ENCODE data around the gene AKAP12. TPM values are rescaled to one million over a fixed set of nuclear protein-coding genes. Genes with fewer than 3 reads are reported as not detected.
"Not testable (repeated sequence)": the region's sequence is repeated elsewhere in the genome, so short reads cannot be mapped to it uniquely, and the experiment has no call there.

Gene AKAP12
- total and polyA plus RNA-seq, 2 experiments from 2014 or later, result 66.5 to 84.9 TPM

DNA sequence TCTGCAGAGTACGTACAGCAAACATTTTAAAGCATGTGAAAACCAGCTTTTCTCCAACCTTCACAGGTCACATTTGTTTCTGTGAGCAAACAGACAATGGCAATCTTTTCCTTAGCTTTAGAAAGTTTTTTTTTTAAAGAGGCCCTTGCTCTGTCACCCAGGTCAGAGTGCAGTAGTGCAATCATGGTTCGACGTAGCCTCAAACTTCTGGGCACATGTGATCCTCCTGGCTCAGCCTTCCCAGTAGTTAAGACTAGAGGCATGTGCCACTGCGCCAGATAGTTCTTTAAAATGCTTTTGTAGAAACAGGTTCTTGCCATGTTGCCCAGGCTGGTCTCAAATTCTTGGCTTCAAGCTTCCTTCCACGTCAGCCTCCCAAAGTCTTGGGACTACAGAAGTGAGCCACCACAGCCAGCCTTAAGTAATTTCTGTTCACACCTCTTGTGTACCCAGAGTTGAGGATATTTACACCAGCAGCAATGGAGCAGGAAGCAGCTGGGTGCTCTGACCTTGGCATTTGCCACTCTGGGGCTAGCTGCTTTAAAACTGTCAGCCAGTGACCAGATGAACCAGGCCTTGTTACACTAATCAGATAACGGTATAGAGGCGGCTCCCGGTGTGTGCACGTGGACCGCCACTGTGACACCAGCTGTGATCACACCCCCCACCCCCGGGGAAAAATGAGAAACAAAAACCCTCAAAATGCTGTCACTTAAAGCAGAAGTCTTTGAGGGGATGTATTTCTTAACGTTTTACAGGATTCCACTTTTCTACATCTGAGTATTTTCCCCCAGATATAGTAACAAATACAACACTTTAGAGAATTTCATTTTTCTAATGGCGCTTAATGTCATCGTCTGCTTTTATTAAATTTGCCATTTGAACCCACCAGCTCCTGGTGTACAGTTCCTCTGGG lies 71.3 kb downstream of the AKAP12 start:
- H3K4me1 ChIP-seq (ENCODE audit: low read depth), result peaks cover 22% of the 10 kb centered on the region
- H3K9me3 ChIP-seq (ENCODE audit: low read depth), result no peaks in the 10 kb centered on the region
- H3K36me3 ChIP-seq, result no peaks in the 10 kb centered on the region
- DNase-seq (ENCODE audit: low read depth in 1 of 2, low spot score in 1 of 2), result no peak
- H3K4me3 ChIP-seq, result no peak overlapping the region
- TF ChIP-seq, protein P1, sequence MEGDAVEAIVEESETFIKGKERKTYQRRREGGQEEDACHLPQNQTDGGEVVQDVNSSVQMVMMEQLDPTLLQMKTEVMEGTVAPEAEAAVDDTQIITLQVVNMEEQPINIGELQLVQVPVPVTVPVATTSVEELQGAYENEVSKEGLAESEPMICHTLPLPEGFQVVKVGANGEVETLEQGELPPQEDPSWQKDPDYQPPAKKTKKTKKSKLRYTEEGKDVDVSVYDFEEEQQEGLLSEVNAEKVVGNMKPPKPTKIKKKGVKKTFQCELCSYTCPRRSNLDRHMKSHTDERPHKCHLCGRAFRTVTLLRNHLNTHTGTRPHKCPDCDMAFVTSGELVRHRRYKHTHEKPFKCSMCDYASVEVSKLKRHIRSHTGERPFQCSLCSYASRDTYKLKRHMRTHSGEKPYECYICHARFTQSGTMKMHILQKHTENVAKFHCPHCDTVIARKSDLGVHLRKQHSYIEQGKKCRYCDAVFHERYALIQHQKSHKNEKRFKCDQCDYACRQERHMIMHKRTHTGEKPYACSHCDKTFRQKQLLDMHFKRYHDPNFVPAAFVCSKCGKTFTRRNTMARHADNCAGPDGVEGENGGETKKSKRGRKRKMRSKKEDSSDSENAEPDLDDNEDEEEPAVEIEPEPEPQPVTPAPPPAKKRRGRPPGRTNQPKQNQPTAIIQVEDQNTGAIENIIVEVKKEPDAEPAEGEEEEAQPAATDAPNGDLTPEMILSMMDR (IDR thresholded peaks at IDR 0.05; ENCODE audit: low read depth, low read length), result no peak
- H3K27me3 ChIP-seq, result no peaks in the 10 kb centered on the region
- peak overlapping the region; percentile 7 for H3K27ac ChIP-seq

DNA sequence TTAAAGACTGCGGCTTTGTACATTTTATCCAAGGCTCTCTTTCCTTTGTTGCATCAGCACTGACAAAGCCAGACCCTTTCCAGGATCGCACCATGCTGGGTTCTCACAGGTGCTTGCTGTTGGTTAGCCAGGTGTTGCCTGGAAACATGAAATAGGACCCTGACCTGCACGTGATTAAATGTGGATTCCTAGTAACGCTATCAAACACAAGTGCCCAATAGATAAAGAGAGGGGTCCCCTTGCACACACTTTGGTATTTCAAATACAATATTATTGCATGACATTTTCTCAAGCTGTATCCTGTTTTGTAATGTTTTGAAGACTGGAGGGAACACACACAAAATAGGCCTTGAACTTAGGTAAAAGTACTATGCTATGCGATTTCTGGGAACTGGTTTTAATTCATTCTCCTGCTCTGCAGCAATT lies 73.3 kb downstream of the AKAP12 start:
- Histone ChIP-seq H3K36me3 (no peaks in the 10 kb centered on the region), H3K4me1 (ENCODE audit: low read depth) (peaks cover 16% of the 10 kb centered on the region), H3K9me3 (ENCODE audit: low read depth) (no peaks in the 10 kb centered on the region), H3K4me3 (no peak overlapping the region), H3K27ac (peak overlapping the region; percentile 64), H3K27me3 (no peaks in the 10 kb centered on the region)
- TF ChIP-seq, protein P1 (IDR thresholded peaks at IDR 0.05; ENCODE audit: low read depth, low read length), result no peak
- DNase-seq (ENCODE audit: low read depth in 1 of 2, low spot score in 1 of 2), result peak in 1 of 2 donors; percentile 36

DNA sequence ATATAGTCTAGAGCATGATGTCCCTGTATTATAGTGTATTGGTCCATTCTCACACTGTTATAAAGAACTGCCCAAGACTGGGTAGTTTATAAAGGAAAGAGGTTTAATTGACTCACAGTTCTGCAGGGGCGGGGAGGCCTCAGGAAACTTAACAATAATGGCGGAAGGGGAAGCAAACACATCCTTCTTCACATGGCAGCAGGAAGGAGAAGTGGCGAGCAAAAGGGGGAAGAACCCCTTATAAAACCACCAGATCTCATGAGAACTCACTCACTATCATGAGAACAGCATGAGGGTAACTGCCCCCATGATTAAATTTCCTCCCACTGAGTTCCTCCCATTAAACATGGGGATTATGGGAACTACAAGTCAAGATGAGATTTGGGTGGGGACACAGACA lies 75.9 kb downstream of the AKAP12 start:
- not testable (repeated sequence) for H3K4me3 ChIP-seq; DNase-seq (ENCODE audit: low read depth in 1 of 2, low spot score in 1 of 2); H3K36me3 ChIP-seq; H3K27ac ChIP-seq; H3K27me3 ChIP-seq; H3K9me3 ChIP-seq (ENCODE audit: low read depth)
- H3K4me1 ChIP-seq (ENCODE audit: low read depth), result peaks cover 16% of the 10 kb centered on the region

DNA sequence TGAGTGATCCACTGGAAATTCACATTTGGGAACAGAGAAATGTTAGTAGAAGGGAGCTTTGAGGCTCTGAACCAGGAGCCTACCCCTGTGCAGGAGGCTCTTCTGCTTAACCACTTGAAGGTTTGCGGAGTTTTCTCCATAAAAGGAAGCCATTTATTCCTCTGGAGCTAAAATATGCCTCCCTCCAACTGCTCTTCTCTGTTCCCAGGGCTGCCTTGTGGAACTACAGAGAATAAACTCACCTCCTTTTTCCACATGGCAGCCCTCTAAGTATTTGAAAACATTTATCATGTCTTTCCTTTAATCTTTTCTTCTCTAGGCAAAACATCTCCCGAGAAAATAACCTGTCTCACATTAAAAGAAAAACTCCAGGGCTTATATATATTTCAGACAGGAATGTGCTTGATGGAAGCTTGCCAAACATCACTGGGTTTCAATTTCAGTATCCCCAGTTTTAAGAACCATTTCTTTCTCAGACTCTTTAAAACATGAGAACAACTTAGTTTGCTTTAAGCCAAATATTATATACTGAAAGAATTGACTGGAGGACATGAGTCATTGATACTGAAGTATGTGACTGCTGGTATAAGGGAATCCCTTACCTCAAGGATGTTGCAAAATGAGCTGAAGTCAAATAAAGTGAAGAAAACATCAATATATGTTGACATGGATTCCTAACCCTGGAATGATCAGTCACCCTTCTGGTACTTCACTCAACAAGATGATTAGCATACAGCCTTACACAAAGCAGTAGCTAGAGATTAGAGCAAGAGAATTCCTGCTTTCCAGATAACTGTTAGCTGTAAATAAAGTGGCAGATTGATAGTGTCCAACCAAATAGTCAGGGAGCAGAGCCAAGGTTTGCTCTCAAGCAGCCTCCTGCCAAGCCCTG lies 77.6 kb downstream of the AKAP12 start:
- Histone ChIP-seq H3K27ac (peak overlapping the region; percentile 94), H3K36me3 (no peaks in the 10 kb centered on the region), H3K4me1 (ENCODE audit: low read depth) (peaks cover 16% of the 10 kb centered on the region), H3K9me3 (ENCODE audit: low read depth) (no peaks in the 10 kb centered on the region), H3K27me3 (no peaks in the 10 kb centered on the region), H3K4me3 (no peak overlapping the region)
- DNase-seq (ENCODE audit: low read depth in 1 of 2, low spot score in 1 of 2), result peak; percentile 50 to 70
- TF ChIP-seq, protein P1 (IDR thresholded peaks at IDR 0.05; ENCODE audit: low read depth, low read length), result no peak

DNA sequence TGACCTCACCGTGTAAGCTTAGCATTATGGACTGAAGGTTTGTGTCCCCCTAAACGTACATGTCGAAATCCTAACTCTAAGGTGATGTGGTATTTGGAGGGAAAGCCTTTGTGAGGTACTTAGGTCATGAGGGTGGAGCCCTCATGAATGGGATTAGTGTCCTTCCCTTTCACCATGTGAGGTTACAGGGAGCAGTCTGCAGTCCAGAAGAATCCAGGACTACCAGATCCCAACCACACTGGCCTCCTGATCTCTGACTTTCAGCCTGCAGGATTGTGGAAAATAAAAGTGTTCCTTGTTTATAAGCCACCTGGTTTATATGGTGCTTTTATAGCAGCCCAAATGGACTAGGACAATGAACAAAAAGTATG lies 78.2 kb downstream of the AKAP12 start:
- Histone ChIP-seq H3K36me3 (no peaks in the 10 kb centered on the region), H3K9me3 (ENCODE audit: low read depth) (no peaks in the 10 kb centered on the region), H3K27me3 (no peaks in the 10 kb centered on the region), H3K4me3 (no peak overlapping the region), H3K4me1 (ENCODE audit: low read depth) (peaks cover 13% of the 10 kb centered on the region), H3K27ac (peak overlapping the region; percentile 94)
- no peak for DNase-seq (ENCODE audit: low read depth in 1 of 2, low spot score in 1 of 2)
- TF ChIP-seq, protein P1 (IDR thresholded peaks at IDR 0.05; ENCODE audit: low read depth, low read length), result no peak

Measured in cardiac muscle cell (in vitro differentiated cells and primary cell).